HG02870 (cell line): Measurements from ENCODE around the gene ZSCAN32.

Source experiments
- ATAC-seq: cut with Tn5 transposase; IDR thresholded peaks from one replicate; pipeline ENCODE4 v1.9.1; 2021; ENCODE audit warnings: mild to moderate bottlenecking, moderate library complexity; ENCODE audit not compliant: unreplicated experiment

The ZSCAN32 gene

GRCh38 chr16:3358871-3359270, 41.9 kb downstream of the ZSCAN32 start:
- ATAC-seq, result no peak

GRCh38 chr16:3356118-3356517, 44.7 kb downstream of the ZSCAN32 start:
- no peak for ATAC-seq

GRCh38 chr16:3355589-3355988, 45.2 kb downstream of the ZSCAN32 start, which contains the start of gene OR2C1:
Gene OR2C1 (plus strand): TSS chr16:3355889. CDS start chr16:3355941, 52 bp downstream.
- ATAC-seq, result no peak

- ATAC-seq, result no peak
Measured at GRCh38 chr16:3349175-3349574, 51.6 kb downstream of the ZSCAN32 start.

GRCh38 chr16:3348547-3349167, 52.1 kb downstream of the ZSCAN32 start:
- ATAC-seq, result no peak

GRCh38 chr16:3347586-3347985, 53.2 kb downstream of the ZSCAN32 start:
- ATAC-seq, result no peak

- ATAC-seq, result no peak
Measured at GRCh38 chr16:3346041-3346440, 54.8 kb downstream of the ZSCAN32 start.
